Neural progenitor cell (in vitro differentiated cells): ENCODE results near the gene MAP3K2. TPM values are rescaled to one million over a fixed set of nuclear protein-coding genes. Genes with fewer than 3 reads are reported as not detected.
A peak's percentile ranks its signal among the peaks of the same experiment; 100 is the strongest.

Experiments
- DNase-seq: peaks from one replicate; pipeline ENCODE4 v3.0.0-alpha.2; 2016; ENCODE audit warnings: low spot score
- H2AFZ ChIP-seq: fragments of 200-600 bp; sonication (generic); replicated peaks from 2 replicates; pipeline ENCODE4 v1.6.1; 2016; ENCODE audit warnings: antibody characterized with exemption
- H3F3A ChIP-seq: fragments of 200-600 bp; sonication (generic); 2 replicates; pipeline ENCODE4 v1.6.1; 2016; ENCODE audit warnings: antibody characterized with exemption, low read depth
- H3K27ac ChIP-seq: fragments of 200-600 bp; sonication (generic); 2 replicates; pipeline ENCODE4 v1.5.1; 2016; ENCODE audit warnings: mild to moderate bottlenecking
- H3K27me3 ChIP-seq: fragments of 200-600 bp; sonication (generic); 2 replicates; pipeline ENCODE4 v1.6.1; 2016; ENCODE audit warnings: mild to moderate bottlenecking, moderate library complexity
- H3K36me3 ChIP-seq: fragments of 200-600 bp; sonication (generic); 2 replicates; pipeline ENCODE4 v1.5.1; 2016
- H3K4me1 ChIP-seq: fragments of 200-600 bp; sonication (generic); 2 replicates; pipeline ENCODE4 v1.6.1; 2016; ENCODE audit warnings: mixed run types
- H3K4me2 ChIP-seq: fragments of 200-600 bp; sonication (generic); 2 replicates; pipeline ENCODE4 v1.6.1; 2016
- H3K4me3 ChIP-seq: fragments of 200-600 bp; sonication (generic); 2 replicates; pipeline ENCODE4 v1.5.1; 2016
- H3K79me2 ChIP-seq: fragments of 200-600 bp; sonication (generic); 2 replicates; pipeline ENCODE4 v1.6.1; 2016; ENCODE audit warnings: low read depth
- H3K9ac ChIP-seq: fragments of 200-600 bp; sonication (generic); 2 replicates; pipeline ENCODE4 v1.6.1; 2016
- H3K9me3 ChIP-seq: fragments of 200-600 bp; sonication (generic); 2 replicates; pipeline ENCODE4 v1.5.1; 2016; ENCODE audit warnings: low read depth
- H4K20me1 ChIP-seq: fragments of 200-600 bp; sonication (generic); 2 replicates; pipeline ENCODE4 v1.6.1; 2016; ENCODE audit warnings: low read depth
- H3K27ac Mint-ChIP-seq: 3 replicates; pipeline ENCODE4 v1.8.0; 2021; ENCODE audit warnings: mixed read lengths
- H3K27me3 Mint-ChIP-seq: 2 replicates; pipeline ENCODE4 v1.8.0; 2022; ENCODE audit warnings: low read depth, mild to moderate bottlenecking, inconsistent platforms, moderate library complexity, mixed read lengths; ENCODE audit not compliant: insufficient read depth
- H3K36me3 Mint-ChIP-seq: 3 replicates; pipeline ENCODE4 v1.8.0; 2021; ENCODE audit warnings: mixed read lengths
- H3K4me1 Mint-ChIP-seq: 3 replicates; pipeline ENCODE4 v1.8.0; 2021; ENCODE audit warnings: mixed read lengths
- H3K4me3 Mint-ChIP-seq: 3 replicates; pipeline ENCODE4 v1.8.0; 2021; ENCODE audit warnings: mild to moderate bottlenecking, moderate library complexity, mixed read lengths
- H3K9me3 Mint-ChIP-seq: 3 replicates; pipeline ENCODE4 v1.8.0; 2020; ENCODE audit warnings: mixed read lengths
- CTCF ChIP-seq: fragments of 200-600 bp; sonication (generic); IDR thresholded peaks from 2 replicates; pipeline ENCODE4 v1.5.1; 2017; ENCODE audit warnings: antibody characterized with exemption, mild to moderate bottlenecking
- EZH2 ChIP-seq: fragments of 200-600 bp; sonication (generic); IDR thresholded peaks from 2 replicates; pipeline ENCODE4 v1.6.1; 2017; ENCODE audit warnings: antibody characterized with exemption, mild to moderate bottlenecking, moderate library complexity
- EZH2phosphoT487 ChIP-seq: fragments of 200-600 bp; sonication (generic); IDR thresholded peaks from 2 replicates; pipeline ENCODE4 v1.6.1; 2017; ENCODE audit warnings: antibody characterized with exemption
- total RNA-seq: library from RNA; depleted of rRNA; stranded (reverse); fragments of >200 nt; gene quantifications from 2 replicates; pipeline ENCODE4 v1.2.3, GENCODE V29; 2015; ENCODE audit warnings: low replicate concordance

Gene MAP3K2
- total RNA-seq, 1 donor from 2014 or later, result 24.5 TPM

- no peak for DNase-seq
- TF ChIP-seq CTCF (no peak), EZH2phosphoT487 (no peak), EZH2 (no peak)
- no peaks in the 10 kb centered on the region for H3K27me3 Mint-ChIP-seq
- no peak overlapping the region for H3K4me2 ChIP-seq
- H3K27ac ChIP-seq, result no peak overlapping the region
- H3K9ac ChIP-seq, result no peak overlapping the region
- H3K36me3 ChIP-seq, result no peaks in the 10 kb centered on the region
- no peaks in the 10 kb centered on the region for H3K27me3 ChIP-seq
- H3K27ac Mint-ChIP-seq, result no peak overlapping the region
- H3K4me1 ChIP-seq, result no peaks in the 10 kb centered on the region
- H3K79me2 ChIP-seq, result peaks cover 97% of the 10 kb centered on the region
- peaks cover 1% of the 10 kb centered on the region for H4K20me1 ChIP-seq
- no peak overlapping the region for H3K4me3 ChIP-seq
- no peak overlapping the region for H2AFZ ChIP-seq
- no peak overlapping the region for H3K4me3 Mint-ChIP-seq
- H3K36me3 Mint-ChIP-seq, result peaks cover 35% of the 10 kb centered on the region
- H3K9me3 Mint-ChIP-seq, result peaks cover 56% of the 10 kb centered on the region
- peaks cover 19% of the 10 kb centered on the region for H3K9me3 ChIP-seq
- H3K4me1 Mint-ChIP-seq, result peaks cover 10% of the 10 kb centered on the region
- H3F3A ChIP-seq, result no peaks in the 10 kb centered on the region
Measured at GRCh38 chr2:127371037-127371436, 16.7 kb downstream of the MAP3K2 start.

- Histone ChIP-seq H3K9ac (no peak overlapping the region), H3K27me3 (no peaks in the 10 kb centered on the region), H3K27ac (no peak overlapping the region), H2AFZ (no peak overlapping the region), H3F3A (no peaks in the 10 kb centered on the region), H3K4me3 (no peak overlapping the region), H3K4me2 (no peak overlapping the region), H3K9me3 (peaks cover 14% of the 10 kb centered on the region), H3K4me1 (no peaks in the 10 kb centered on the region), H3K36me3 (no peaks in the 10 kb centered on the region), H4K20me1 (peaks cover 10% of the 10 kb centered on the region), H3K79me2 (peaks cover 95% of the 10 kb centered on the region)
- H3K4me3 Mint-ChIP-seq, result no peak overlapping the region
- peaks cover 49% of the 10 kb centered on the region for H3K9me3 Mint-ChIP-seq
- H3K27me3 Mint-ChIP-seq, result no peaks in the 10 kb centered on the region
- H3K36me3 Mint-ChIP-seq, result peaks cover 33% of the 10 kb centered on the region
- no peak for DNase-seq
- peaks cover 15% of the 10 kb centered on the region for H3K4me1 Mint-ChIP-seq
- no peak for TF ChIP-seq EZH2
- no peak for TF ChIP-seq CTCF
- TF ChIP-seq EZH2phosphoT487, result no peak
- no peak overlapping the region for H3K27ac Mint-ChIP-seq
Measured at GRCh38 chr2:127370010-127370409, 17.8 kb downstream of the MAP3K2 start.

GRCh38 chr2:127365211-127365643 is 22.5 kb downstream of the MAP3K2 start:
- no peaks in the 10 kb centered on the region for H3F3A ChIP-seq
- no peak overlapping the region for H3K4me3 Mint-ChIP-seq
- peaks cover 91% of the 10 kb centered on the region for H3K79me2 ChIP-seq
- peaks cover 6% of the 10 kb centered on the region for H3K9me3 ChIP-seq
- peak; percentile 5 for DNase-seq
- no peaks in the 10 kb centered on the region for H3K36me3 ChIP-seq
- no peaks in the 10 kb centered on the region for H3K27me3 ChIP-seq
- no peak overlapping the region for H3K27ac Mint-ChIP-seq
- no peak overlapping the region for H3K9ac ChIP-seq
- TF ChIP-seq CTCF, result no peak
- no peak for TF ChIP-seq EZH2
- no peak for TF ChIP-seq EZH2phosphoT487
- H3K27ac ChIP-seq, result no peak overlapping the region
- H2AFZ ChIP-seq, result no peak overlapping the region
- H3K9me3 Mint-ChIP-seq, result peaks cover 14% of the 10 kb centered on the region
- no peaks in the 10 kb centered on the region for H3K27me3 Mint-ChIP-seq
- H3K4me1 ChIP-seq, result no peaks in the 10 kb centered on the region
- H3K4me2 ChIP-seq, result no peak overlapping the region
- H3K36me3 Mint-ChIP-seq, result peaks cover 10% of the 10 kb centered on the region
- peaks cover 10% of the 10 kb centered on the region for H3K4me1 Mint-ChIP-seq
- H4K20me1 ChIP-seq, result peaks cover 36% of the 10 kb centered on the region
- no peak overlapping the region for H3K4me3 ChIP-seq
